Muscle layer of duodenum (tissue), 2 donors: ENCODE measurements around the gene SLC46A2.

Experiments
- H3K27ac ChIP-seq: one replicate; pipeline ENCODE4 v1.7.0; 2013; ENCODE audit warnings: mild to moderate bottlenecking, low read length
- H3K27me3 ChIP-seq: one replicate; pipeline ENCODE4 v1.7.0; 2013; ENCODE audit warnings: low read depth, mild to moderate bottlenecking, control low read depth, low read length
- H3K36me3 ChIP-seq, 2 donors: one replicate each; pipeline ENCODE4 v1.7.0; 2013; ENCODE audit warnings: low read length in 2 of 2, control low read depth in 1 of 2, mild to moderate bottlenecking in 1 of 2; ENCODE audit not compliant: insufficient read depth in 2 of 2, control insufficient read depth in 1 of 2
- H3K4me1 ChIP-seq, 2 donors: one replicate each; pipeline ENCODE4 v1.7.0; 2013; ENCODE audit warnings: low read length in 2 of 2, mild to moderate bottlenecking in 2 of 2, control low read depth in 1 of 2, moderate library complexity in 1 of 2; ENCODE audit not compliant: insufficient read depth in 2 of 2, control insufficient read depth in 1 of 2
- H3K4me3 ChIP-seq, 2 donors: one replicate each; pipeline ENCODE4 v1.7.0; 2013; ENCODE audit warnings: low read length in 2 of 2, low read depth in 1 of 2, mild to moderate bottlenecking in 1 of 2
- H3K9me3 ChIP-seq, 2 donors: one replicate each; pipeline ENCODE4 v1.7.0; 2013; ENCODE audit warnings: low read length in 2 of 2, control low read depth in 1 of 2, mild to moderate bottlenecking in 1 of 2; ENCODE audit not compliant: control insufficient read depth in 1 of 2
- donor health status: healthy.

Gene SLC46A2

DNA sequence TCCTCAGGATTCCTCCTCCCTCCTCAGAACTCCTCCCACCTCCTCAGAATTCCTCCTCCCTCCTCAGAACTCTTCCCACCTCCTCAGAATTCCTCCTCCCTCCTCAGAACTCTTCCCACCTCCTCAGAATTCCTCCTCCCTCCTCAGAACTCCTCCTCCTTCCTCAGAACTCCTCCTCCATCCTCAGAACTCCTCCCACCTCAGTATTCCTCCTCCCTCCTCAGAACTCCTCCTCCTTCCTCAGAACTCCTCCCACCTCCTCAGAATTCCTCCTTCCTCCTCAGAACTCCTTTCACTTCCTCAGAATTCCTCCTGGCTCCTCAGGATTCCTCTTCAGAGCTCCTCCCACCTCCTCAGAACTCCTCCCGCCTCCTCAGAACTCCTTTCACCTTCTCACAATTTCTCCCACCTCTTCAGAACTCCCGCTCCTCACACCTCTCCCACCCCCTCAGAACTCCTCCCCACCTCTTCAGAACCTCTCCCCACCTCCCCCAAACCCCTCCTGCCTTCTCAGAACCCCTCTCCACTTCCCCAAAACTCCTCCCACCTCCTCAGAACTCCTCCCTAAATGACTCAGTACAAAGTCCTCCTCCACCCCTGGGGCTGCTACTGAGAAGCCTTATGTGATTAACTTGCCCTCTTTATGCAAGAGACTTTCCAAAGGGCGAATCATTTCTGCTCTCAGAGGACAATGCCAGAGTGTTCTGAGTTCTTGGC is 23.2 kb downstream of the SLC46A2 start:
- H3K4me1 ChIP-seq, result no peaks in the 10 kb centered on the region
- H3K4me3 ChIP-seq, result no peak overlapping the region
- no peak overlapping the region for H3K27ac ChIP-seq
- H3K36me3 ChIP-seq, result peaks cover 13 to 46% of the 10 kb centered on the region in 2 donors
- H3K27me3 ChIP-seq, result no peaks in the 10 kb centered on the region
- H3K9me3 ChIP-seq, result no peaks in the 10 kb centered on the region

DNA sequence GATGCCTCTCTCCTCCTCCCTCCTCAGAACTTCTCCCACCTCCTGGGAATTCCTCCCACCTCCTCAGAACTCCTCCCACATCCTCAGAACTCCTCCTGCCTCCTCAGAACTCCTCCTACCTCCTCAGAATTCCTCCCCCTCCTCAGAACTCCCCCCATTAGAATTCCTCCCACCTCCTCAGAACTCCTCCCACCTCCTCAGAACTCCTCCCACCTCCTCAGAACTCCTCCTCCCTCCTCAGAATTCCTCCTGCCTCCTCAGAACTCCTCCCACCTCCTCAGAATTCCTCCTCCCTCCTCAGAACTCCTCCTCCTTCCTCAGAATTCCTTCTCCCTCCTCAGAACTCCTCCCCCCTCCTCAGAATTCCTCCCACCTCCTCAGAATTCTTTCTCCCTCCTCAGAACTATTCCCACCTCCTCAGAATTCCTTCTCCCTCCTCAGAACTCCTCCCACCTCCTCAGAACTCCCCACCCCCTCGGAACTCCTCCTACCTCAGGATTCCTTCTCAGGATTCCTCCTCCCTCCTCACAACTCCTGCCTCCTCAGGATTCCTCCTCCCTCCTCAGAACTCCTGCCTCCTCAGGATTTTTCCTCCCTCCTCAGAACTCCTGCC is 23.9 kb downstream of the SLC46A2 start:
- Histone ChIP-seq H3K36me3 (peaks cover 13 to 46% of the 10 kb centered on the region in 2 donors), H3K27ac (no peak overlapping the region), H3K4me3 (no peak overlapping the region), H3K9me3 (no peaks in the 10 kb centered on the region), H3K4me1 (no peaks in the 10 kb centered on the region), H3K27me3 (no peaks in the 10 kb centered on the region)

DNA sequence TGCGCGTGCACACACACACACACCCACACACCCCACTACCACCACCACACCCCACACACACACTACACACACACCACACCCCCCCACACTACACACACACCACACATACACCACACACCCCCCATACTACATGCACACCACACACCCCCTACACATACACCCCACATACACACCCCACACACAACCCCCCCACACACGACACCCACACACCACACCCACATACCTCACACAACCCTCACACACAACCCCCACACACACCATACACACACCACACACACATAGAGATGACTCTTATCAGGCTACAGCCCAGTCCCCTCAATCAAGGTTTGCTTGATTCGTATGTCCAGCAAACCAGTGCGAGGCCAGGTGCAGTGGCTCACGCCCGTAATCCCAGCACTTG is 25.7 kb downstream of the SLC46A2 start:
- Histone ChIP-seq H3K27me3 (no peaks in the 10 kb centered on the region), H3K36me3 (peaks cover 9 to 34% of the 10 kb centered on the region in 2 donors), H3K4me1 (no peaks in the 10 kb centered on the region), H3K27ac (no peak overlapping the region), H3K4me3 (no peak overlapping the region), H3K9me3 (no peaks in the 10 kb centered on the region)

DNA sequence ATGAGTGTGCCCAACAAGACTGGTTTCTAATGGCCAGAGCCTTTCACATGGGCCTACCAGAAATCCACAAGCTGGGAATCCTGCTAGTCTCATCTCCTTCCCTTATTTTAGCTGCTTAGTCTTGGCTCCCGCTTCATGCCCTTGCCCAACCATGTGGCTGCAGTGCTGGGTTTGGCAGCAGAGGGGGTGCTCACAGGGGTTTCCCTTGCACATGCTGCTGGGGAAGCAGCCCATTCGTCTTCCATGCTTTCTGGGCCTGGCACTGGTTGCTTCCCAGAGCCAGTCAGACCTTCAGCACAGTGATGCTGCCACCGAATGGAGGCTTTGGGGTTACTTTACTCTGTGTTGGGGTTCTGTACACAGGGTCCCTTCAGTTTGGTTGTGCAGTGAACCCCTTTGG is 26.3 kb downstream of the SLC46A2 start:
- H3K27ac ChIP-seq, result no peak overlapping the region
- peaks cover 9 to 30% of the 10 kb centered on the region in 2 donors for H3K36me3 ChIP-seq
- H3K4me1 ChIP-seq, result no peaks in the 10 kb centered on the region
- H3K27me3 ChIP-seq, result no peaks in the 10 kb centered on the region
- H3K4me3 ChIP-seq, result no peak overlapping the region
- no peaks in the 10 kb centered on the region for H3K9me3 ChIP-seq

DNA sequence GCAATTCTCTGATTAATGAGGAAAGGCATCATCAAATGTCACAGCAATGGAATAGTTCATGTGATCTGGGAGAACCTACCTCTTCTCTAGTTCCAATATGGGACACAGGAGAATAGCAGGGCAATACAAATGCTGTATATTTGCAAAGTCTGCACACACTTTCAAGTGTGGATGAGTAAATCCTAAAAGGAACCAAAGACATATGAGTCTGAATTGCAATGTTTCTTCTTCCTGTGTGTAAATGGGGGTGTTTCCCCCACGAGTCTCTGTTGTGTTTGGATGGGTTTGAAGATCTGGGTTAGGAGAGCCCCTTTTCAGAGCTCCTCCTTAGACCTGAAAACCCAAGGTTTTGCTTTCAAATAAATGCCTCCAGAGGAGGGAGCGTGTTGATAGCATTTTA is 26.9 kb downstream of the SLC46A2 start:
- no peak overlapping the region for H3K27ac ChIP-seq
- peaks cover 6 to 24% of the 10 kb centered on the region in 2 donors for H3K36me3 ChIP-seq
- H3K9me3 ChIP-seq, result no peaks in the 10 kb centered on the region
- H3K4me1 ChIP-seq, result no peaks in the 10 kb centered on the region
- H3K27me3 ChIP-seq, result no peaks in the 10 kb centered on the region
- no peak overlapping the region for H3K4me3 ChIP-seq

DNA sequence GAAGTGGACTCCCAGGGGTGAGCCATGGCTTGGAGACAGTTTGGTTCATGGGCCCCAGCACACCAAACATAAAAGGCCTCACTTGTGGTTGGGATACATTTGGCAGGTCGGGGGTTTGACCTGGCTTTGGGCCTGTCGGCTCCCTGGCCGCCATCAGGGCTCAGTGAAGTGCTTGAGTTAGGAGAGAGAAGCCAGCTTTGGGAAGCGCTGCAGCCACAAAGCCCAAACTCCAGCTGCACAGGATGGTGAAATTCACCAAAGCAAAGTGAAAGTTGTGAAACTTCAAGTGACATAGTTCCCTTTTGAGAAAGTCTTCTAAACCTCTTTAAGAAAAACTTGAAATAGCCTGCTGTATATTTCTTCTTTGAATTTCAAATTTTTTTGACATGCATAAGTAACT is 27.5 kb downstream of the SLC46A2 start:
- peaks cover under 1 to 19% of the 10 kb centered on the region in 2 donors for H3K36me3 ChIP-seq
- H3K9me3 ChIP-seq, result no peaks in the 10 kb centered on the region
- no peak overlapping the region for H3K4me3 ChIP-seq
- H3K4me1 ChIP-seq, result no peaks in the 10 kb centered on the region
- no peaks in the 10 kb centered on the region for H3K27me3 ChIP-seq
- no peak overlapping the region for H3K27ac ChIP-seq

DNA sequence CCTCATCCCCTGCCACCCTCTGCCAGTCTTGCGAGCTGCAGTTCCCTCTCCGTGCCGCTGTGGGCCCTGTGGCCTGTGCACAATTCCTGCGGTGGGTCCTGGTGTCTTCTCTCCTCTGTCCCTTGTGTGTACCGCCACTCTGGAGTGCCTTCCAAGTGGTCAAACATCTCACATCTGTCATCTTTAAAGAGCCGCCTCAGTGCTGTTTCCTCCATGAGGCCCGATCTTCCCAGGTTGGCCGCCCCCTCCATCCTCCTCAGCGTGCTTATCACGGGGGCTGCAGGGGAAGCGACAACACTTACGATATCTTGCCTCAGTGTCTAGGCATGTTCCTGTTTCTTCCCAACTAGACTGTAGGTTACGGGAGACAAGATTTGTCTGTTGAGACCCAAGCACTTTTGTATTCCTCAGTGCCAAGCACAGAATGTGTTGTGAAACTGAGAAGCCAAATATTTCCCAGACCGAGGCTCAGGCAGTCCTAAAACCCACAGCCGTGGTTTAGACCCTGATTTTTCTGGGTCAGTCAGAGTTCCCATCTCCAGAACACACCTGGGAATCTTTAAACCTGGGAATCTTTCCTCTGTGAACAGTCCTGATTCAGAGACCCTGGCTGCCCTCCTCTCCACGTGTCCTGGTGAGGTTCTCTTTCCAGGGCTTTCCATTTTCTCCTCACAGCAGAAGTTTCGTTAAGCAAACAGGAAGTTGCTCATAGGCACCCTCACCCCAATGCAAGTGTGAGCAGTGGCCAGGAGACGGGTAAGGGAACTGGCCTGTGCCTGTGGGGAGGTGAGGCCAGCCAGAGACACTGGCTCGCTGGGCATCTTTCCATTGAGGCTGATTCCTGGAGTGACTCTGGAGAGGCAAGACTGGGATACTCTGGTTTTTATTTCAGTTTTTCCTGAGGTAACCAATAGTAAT is 28.8 kb downstream of the SLC46A2 start:
- Histone ChIP-seq H3K36me3 (peaks cover 0 to 12% of the 10 kb centered on the region in 2 donors), H3K27me3 (no peaks in the 10 kb centered on the region), H3K27ac (peak overlapping the region; percentile 36), H3K4me3 (no peak overlapping the region), H3K9me3 (no peaks in the 10 kb centered on the region), H3K4me1 (no peaks in the 10 kb centered on the region)

DNA sequence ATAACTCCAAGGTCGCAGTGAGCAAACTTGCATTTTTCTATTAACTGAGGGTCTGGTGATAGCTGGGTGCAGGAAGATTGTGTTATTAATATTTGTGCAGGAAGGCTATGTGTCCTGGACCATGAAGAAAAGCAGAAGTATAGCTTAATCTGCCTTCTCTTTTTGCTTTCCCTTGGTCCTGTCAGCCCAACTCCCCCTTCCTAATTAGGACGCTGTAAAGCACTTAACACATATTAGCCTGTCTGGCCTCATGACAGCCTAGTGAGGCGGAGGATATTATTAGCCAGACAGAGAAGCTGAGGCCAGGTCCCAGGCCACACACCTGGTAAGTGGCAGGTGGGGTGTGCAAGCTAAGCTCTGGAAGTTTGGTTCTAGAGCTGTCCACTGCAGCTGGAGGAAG is 29.5 kb downstream of the SLC46A2 start:
- no peaks in the 10 kb centered on the region for H3K27me3 ChIP-seq
- no peaks in the 10 kb centered on the region for H3K4me1 ChIP-seq
- no peak overlapping the region for H3K27ac ChIP-seq
- no peak overlapping the region for H3K4me3 ChIP-seq
- H3K36me3 ChIP-seq, result peaks cover 0 to 11% of the 10 kb centered on the region in 2 donors
- no peaks in the 10 kb centered on the region for H3K9me3 ChIP-seq

DNA sequence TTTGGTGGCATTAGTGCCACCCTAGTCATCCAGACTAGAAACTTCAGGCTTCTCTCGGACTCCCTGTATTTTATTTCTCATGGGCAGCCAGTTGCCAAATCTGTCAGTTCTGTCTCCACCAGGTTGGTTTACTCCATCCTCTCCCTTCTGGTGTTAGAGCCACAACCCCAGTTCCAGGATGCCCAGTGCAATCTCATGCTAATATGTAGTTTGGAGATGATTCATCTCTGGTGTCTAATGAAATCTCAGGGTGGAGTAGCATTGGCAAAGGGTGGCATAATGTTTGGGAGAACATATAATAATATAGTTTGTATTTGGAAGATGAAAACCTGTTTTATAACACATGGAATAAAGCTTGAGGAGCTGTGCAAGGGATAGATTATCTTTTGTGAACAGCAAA is 30.2 kb downstream of the SLC46A2 start:
- Histone ChIP-seq H3K9me3 (no peaks in the 10 kb centered on the region), H3K4me3 (no peak overlapping the region), H3K27ac (no peak overlapping the region), H3K36me3 (peaks cover 0 to 6% of the 10 kb centered on the region in 2 donors), H3K4me1 (no peaks in the 10 kb centered on the region), H3K27me3 (no peaks in the 10 kb centered on the region)

DNA sequence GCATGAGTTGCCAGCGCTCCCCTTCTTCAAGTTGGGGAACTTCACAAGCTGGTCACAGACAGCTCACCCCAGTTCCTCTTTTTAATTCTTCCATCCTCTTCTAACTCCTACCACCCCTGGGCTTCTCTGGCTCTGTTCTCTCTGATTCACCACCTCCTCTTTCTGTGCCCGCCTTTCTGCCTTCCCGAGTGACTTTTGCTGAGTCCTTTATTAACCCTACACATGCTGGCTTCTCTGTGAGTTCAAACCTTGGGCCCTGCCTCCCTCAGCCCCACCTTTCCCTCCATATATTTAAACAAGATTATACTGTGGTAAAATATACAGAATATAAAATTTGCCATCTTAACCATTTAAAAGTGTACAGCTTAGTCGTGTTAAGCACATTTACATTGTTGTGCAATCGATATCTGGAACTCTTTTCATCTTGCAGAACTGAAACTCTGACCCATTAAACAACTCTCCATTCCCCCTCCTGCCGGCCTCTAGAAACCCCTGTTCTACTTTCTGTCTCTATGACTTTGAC is 32.0 kb downstream of the SLC46A2 start:
- no peaks in the 10 kb centered on the region for H3K4me1 ChIP-seq
- no peaks in the 10 kb centered on the region for H3K27me3 ChIP-seq
- H3K27ac ChIP-seq, result no peak overlapping the region
- no peak overlapping the region for H3K4me3 ChIP-seq
- H3K9me3 ChIP-seq, result no peaks in the 10 kb centered on the region
- no peaks in the 10 kb centered on the region for H3K36me3 ChIP-seq

DNA sequence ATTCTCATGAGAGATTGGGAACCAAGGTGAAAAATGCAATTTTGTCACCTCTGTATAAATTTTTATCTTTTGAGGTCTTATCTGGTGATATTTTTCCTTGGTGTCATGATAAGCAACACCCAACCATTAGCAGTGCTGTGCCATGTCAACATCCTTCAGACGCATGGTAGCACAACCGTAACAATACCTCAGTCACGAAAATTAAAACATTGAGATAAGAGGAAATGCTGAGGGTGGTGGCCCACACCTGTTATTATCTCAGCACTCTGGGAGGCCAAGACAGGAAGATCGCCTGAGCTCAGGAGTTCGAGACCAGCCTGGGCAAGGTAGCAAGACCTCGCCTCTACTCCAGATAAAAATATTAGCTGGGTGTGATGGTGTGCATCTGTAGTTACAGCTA is 32.7 kb downstream of the SLC46A2 start:
- Histone ChIP-seq H3K36me3 (no peaks in the 10 kb centered on the region), H3K27me3 (no peaks in the 10 kb centered on the region), H3K27ac (no peak overlapping the region), H3K4me1 (no peaks in the 10 kb centered on the region), H3K4me3 (no peak overlapping the region), H3K9me3 (no peaks in the 10 kb centered on the region)
